Esophagus muscularis mucosa (tissue), 3 donors: Measurements from ENCODE around the gene RPS28.

Experiments
- POLR2A ChIP-seq: fragments of 450-650 bp; IDR thresholded peaks from one replicate; pipeline ENCODE4 v1.6.1; 2017; ENCODE audit warnings: antibody characterized with exemption, moderate library complexity, mild to moderate bottlenecking, low read depth
- POLR2AphosphoS5 ChIP-seq, 2 donors: sonication (generic); formaldehyde crosslinking; IDR thresholded peaks; one replicate each; pipeline ENCODE4 v1.6.1; 2017; ENCODE audit warnings: antibody characterized with exemption in 2 of 2
- TF ChIP-seq, protein P1 (sequence below), 3 experiments: fragments of 200-600 bp in 2 of 3; fragments of 450-650 bp in 1 of 3; sonication (generic) in 2 of 3; IDR thresholded peaks; one replicate each; pipeline ENCODE4 v1.5.1; 2017 to 2019; ENCODE audit warnings: antibody characterized with exemption in 3 of 3, mild to moderate bottlenecking in 2 of 3, moderate library complexity in 1 of 3

DNA sequence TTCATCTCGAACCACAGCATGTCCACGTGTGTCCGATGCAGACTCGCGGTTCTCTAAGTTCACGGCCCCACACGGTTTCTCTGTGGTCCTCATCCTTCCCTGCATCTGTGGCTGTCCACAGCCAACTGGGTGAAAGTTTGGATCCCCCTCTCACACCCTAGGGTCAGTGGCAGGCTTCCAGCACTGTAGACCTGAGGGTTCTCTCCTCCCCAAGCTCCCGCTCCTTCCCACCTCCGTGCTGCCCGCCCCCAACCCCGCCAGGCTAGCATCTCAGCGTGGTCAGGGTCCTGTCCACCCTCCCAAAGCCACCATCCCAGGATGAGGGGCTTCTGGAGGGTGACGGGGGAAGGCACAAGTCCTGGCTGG lies 45.6 kb downstream of the RPS28 start:
- TF ChIP-seq, protein P1, sequence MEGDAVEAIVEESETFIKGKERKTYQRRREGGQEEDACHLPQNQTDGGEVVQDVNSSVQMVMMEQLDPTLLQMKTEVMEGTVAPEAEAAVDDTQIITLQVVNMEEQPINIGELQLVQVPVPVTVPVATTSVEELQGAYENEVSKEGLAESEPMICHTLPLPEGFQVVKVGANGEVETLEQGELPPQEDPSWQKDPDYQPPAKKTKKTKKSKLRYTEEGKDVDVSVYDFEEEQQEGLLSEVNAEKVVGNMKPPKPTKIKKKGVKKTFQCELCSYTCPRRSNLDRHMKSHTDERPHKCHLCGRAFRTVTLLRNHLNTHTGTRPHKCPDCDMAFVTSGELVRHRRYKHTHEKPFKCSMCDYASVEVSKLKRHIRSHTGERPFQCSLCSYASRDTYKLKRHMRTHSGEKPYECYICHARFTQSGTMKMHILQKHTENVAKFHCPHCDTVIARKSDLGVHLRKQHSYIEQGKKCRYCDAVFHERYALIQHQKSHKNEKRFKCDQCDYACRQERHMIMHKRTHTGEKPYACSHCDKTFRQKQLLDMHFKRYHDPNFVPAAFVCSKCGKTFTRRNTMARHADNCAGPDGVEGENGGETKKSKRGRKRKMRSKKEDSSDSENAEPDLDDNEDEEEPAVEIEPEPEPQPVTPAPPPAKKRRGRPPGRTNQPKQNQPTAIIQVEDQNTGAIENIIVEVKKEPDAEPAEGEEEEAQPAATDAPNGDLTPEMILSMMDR (IDR thresholded peaks at IDR 0.05): no peak
- no peak for TF ChIP-seq POLR2A
- TF ChIP-seq POLR2AphosphoS5 (IDR thresholded peaks at IDR 0.05): no peak
